ENCODE measurements around the gene GDPD1.

GRCh38 chr17:59178266-59178985 lies 41.9 kb upstream of the GDPD1 start:
- TF ChIP-seq POLR2A (IDR thresholded peaks at IDR 0.05; ENCODE audit: low read depth, low read length), result no peak
- no peak for TF ChIP-seq TAF1 (IDR thresholded peaks at IDR 0.05; ENCODE audit: borderline replicate concordance, low read depth, low read length)
- no peak for TF ChIP-seq POLR2AphosphoS5 (IDR thresholded peaks at IDR 0.05; ENCODE audit: low read depth, low read length)

All from GM12892 (cell line).